Activated naive CD4-positive, alpha-beta T cell treated with anti-CD3 and anti-CD28 coated beads, Interleukin-2, amount 50 U/mL, for 72 hours (primary cell): Measurements from ENCODE around the gene MAP7. TPM values are rescaled to one million over a fixed set of nuclear protein-coding genes. Genes with fewer than 3 reads are reported as not detected.

Experiments used
- ATAC-seq, 2 donors: fragments of 150-1000 bp; cut with Tn5 transposase; 2 replicates each; pipeline ENCODE4 v1.10.0; 2021; ENCODE audit warnings: mild to moderate bottlenecking in 2 of 2, moderate library complexity in 2 of 2
- DNase-seq, 2 donors: peaks; one replicate each; pipeline ENCODE4 v3.0.0; 2021 to 2022; ENCODE audit warnings: low spot score in 2 of 2
- H3K27ac Mint-ChIP-seq, 2 donors: one replicate each; pipeline ENCODE4 v1.8.0; 2022; ENCODE audit warnings: mild to moderate bottlenecking in 2 of 2, mixed read lengths in 2 of 2
- H3K36me3 Mint-ChIP-seq, 2 donors: one replicate each; pipeline ENCODE4 v1.8.0; 2022; ENCODE audit warnings: mixed read lengths in 2 of 2
- H3K9me3 Mint-ChIP-seq, 2 donors: one replicate each; pipeline ENCODE4 v1.8.0; 2022; ENCODE audit warnings: mixed read lengths in 2 of 2
- total RNA-seq, 2 donors: library from RNA; stranded (reverse); gene quantifications; one replicate each; pipeline ENCODE4 v1.2.3, GENCODE V29; 2022

Gene MAP7
- total RNA-seq, 2 donors from 2014 or later = 1.3 to 2.7 TPM

GRCh38 chr6:136546331-136546730 lies 3.9 kb downstream of the MAP7 start:
- H3K36me3 Mint-ChIP-seq = no peaks in the 10 kb centered on the region
- H3K27ac Mint-ChIP-seq = no peak overlapping the region
- DNase-seq = no peak
- no peak for ATAC-seq
- no peaks in the 10 kb centered on the region for H3K9me3 Mint-ChIP-seq

GRCh38 chr6:136544326-136544725 lies 5.9 kb downstream of the MAP7 start:
- H3K27ac Mint-ChIP-seq = peak overlapping the region in 1 of 2 donors; percentile 0
- H3K36me3 Mint-ChIP-seq = no peaks in the 10 kb centered on the region
- DNase-seq (no peak), ATAC-seq (no peak)
- H3K9me3 Mint-ChIP-seq = no peaks in the 10 kb centered on the region

GRCh38 chr6:136541395-136541794 lies 8.8 kb downstream of the MAP7 start:
- H3K27ac Mint-ChIP-seq = no peak overlapping the region
- DNase-seq (no peak), ATAC-seq (no peak)
- H3K36me3 Mint-ChIP-seq = no peaks in the 10 kb centered on the region
- no peaks in the 10 kb centered on the region for H3K9me3 Mint-ChIP-seq

GRCh38 chr6:136539967-136540652 lies 10.1 kb downstream of the MAP7 start:
- H3K9me3 Mint-ChIP-seq = no peaks in the 10 kb centered on the region
- no peak overlapping the region for H3K27ac Mint-ChIP-seq
- DNase-seq (no peak), ATAC-seq (no peak)
- no peaks in the 10 kb centered on the region for H3K36me3 Mint-ChIP-seq

- no peak for DNase-seq
- no peaks in the 10 kb centered on the region for H3K9me3 Mint-ChIP-seq
- no peak overlapping the region for H3K27ac Mint-ChIP-seq
- no peaks in the 10 kb centered on the region for H3K36me3 Mint-ChIP-seq
- no peak for ATAC-seq
Observed at GRCh38 chr6:136538836-136539235, 11.4 kb downstream of the MAP7 start.

- H3K36me3 Mint-ChIP-seq = no peaks in the 10 kb centered on the region
Observed at GRCh38 chr6:136535880-136536650, 14.2 kb downstream of the MAP7 start.

GRCh38 chr6:136535017-136535765 lies 15.0 kb downstream of the MAP7 start:
- Mint-ChIP-seq H3K27ac (no peak overlapping the region), H3K36me3 (no peaks in the 10 kb centered on the region), H3K9me3 (no peaks in the 10 kb centered on the region)
- no peak for ATAC-seq
- DNase-seq = no peak

More at GRCh38 chr6:136535880-136536650, 14.2 kb downstream of the MAP7 start:
- DNase-seq (no peak), ATAC-seq (no peak)
- Mint-ChIP-seq H3K27ac (no peak overlapping the region), H3K9me3 (no peaks in the 10 kb centered on the region)

- Mint-ChIP-seq H3K36me3 (no peaks in the 10 kb centered on the region), H3K27ac (no peak overlapping the region), H3K9me3 (no peaks in the 10 kb centered on the region)
- DNase-seq = no peak
- no peak for ATAC-seq
Observed at GRCh38 chr6:136534268-136534667, 16.0 kb downstream of the MAP7 start.

- no peak for DNase-seq
- no peak overlapping the region for H3K27ac Mint-ChIP-seq
- ATAC-seq = no peak
- H3K9me3 Mint-ChIP-seq = no peaks in the 10 kb centered on the region
- H3K36me3 Mint-ChIP-seq = no peaks in the 10 kb centered on the region
Observed at GRCh38 chr6:136533487-136533886, 16.7 kb downstream of the MAP7 start.

GRCh38 chr6:136532030-136532429 lies 18.2 kb downstream of the MAP7 start:
- DNase-seq = no peak
- H3K36me3 Mint-ChIP-seq = no peaks in the 10 kb centered on the region

GRCh38 chr6:136529710-136530109 lies 20.5 kb downstream of the MAP7 start:
- DNase-seq = no peak
- no peak overlapping the region for H3K27ac Mint-ChIP-seq
- no peaks in the 10 kb centered on the region for H3K9me3 Mint-ChIP-seq

More at GRCh38 chr6:136532030-136532429, 18.2 kb downstream of the MAP7 start:
- H3K9me3 Mint-ChIP-seq = no peaks in the 10 kb centered on the region
- H3K27ac Mint-ChIP-seq = no peak overlapping the region
- no peak for ATAC-seq

GRCh38 chr6:136528477-136528876 lies 21.7 kb downstream of the MAP7 start:
- Mint-ChIP-seq H3K27ac (no peak overlapping the region), H3K9me3 (no peaks in the 10 kb centered on the region), H3K36me3 (no peaks in the 10 kb centered on the region)
- ATAC-seq = no peak
- DNase-seq = no peak

More at GRCh38 chr6:136529710-136530109, 20.5 kb downstream of the MAP7 start:
- no peak for ATAC-seq
- no peaks in the 10 kb centered on the region for H3K36me3 Mint-ChIP-seq

- ATAC-seq = no peak
- no peaks in the 10 kb centered on the region for H3K9me3 Mint-ChIP-seq
Observed at GRCh38 chr6:136527831-136528230, 22.4 kb downstream of the MAP7 start.

GRCh38 chr6:136526937-136527336 lies 23.3 kb downstream of the MAP7 start:
- Mint-ChIP-seq H3K27ac (no peak overlapping the region), H3K36me3 (no peaks in the 10 kb centered on the region), H3K9me3 (no peaks in the 10 kb centered on the region)
- ATAC-seq (no peak), DNase-seq (no peak)

More at GRCh38 chr6:136527831-136528230, 22.4 kb downstream of the MAP7 start:
- H3K27ac Mint-ChIP-seq = no peak overlapping the region
- no peak for DNase-seq
- H3K36me3 Mint-ChIP-seq = no peaks in the 10 kb centered on the region

- ATAC-seq (peak; percentile 83 to 90), DNase-seq (peak in 1 of 2 donors; percentile 22)
- Mint-ChIP-seq H3K9me3 (no peaks in the 10 kb centered on the region), H3K36me3 (no peaks in the 10 kb centered on the region), H3K27ac (no peak overlapping the region)
Observed at GRCh38 chr6:136526196-136526930, 23.9 kb downstream of the MAP7 start.

GRCh38 chr6:136525586-136526195 lies 24.5 kb downstream of the MAP7 start:
- H3K36me3 Mint-ChIP-seq = no peaks in the 10 kb centered on the region
- ATAC-seq = peak in 1 of 2 donors; percentile 23
- no peak overlapping the region for H3K27ac Mint-ChIP-seq

More at GRCh38 chr6:136525586-136526195, 24.5 kb downstream of the MAP7 start:
- H3K9me3 Mint-ChIP-seq = no peaks in the 10 kb centered on the region
- no peak for DNase-seq
